ENCODE data around the gene NOTCH2. TPM values are rescaled to one million over a fixed set of nuclear protein-coding genes. Genes with fewer than 3 reads are reported as not detected.

Gene NOTCH2
- total and polyA plus RNA-seq, 7 experiments from 2014 or later = 25.4 to 143 (median 71.0) TPM

- Histone ChIP-seq H3K4me3 (ENCODE audit: low read length) (no peak overlapping the region), H3K36me3 (ENCODE audit: control insufficient read depth in 2 of 3, insufficient read depth in 3 of 3, low read length in 3 of 3) (peaks cover 7 to 60% (median 25%) of the 10 kb centered on the region in 3 experiments), H3K9me3 (ENCODE audit: control insufficient read depth in 2 of 3, low read length in 3 of 3) (no peaks in the 10 kb centered on the region), H3K27ac (ENCODE audit: low read depth, low read length) (no peak overlapping the region), H3K4me1 (ENCODE audit: control insufficient read depth in 2 of 2, insufficient read depth in 2 of 2, low read length in 2 of 2) (no peaks in the 10 kb centered on the region), H3K27me3 (ENCODE audit: control insufficient read depth in 2 of 2, insufficient read depth in 2 of 2, low read length in 2 of 2) (no peaks in the 10 kb centered on the region)
- H3K36me3 Mint-ChIP-seq = peaks cover 9 to 50% (median 17%) of the 10 kb centered on the region in 5 donors
- ChIA-PET POLR2A (no interaction called here), CTCF (no interaction called here)
- no peak for DNase-seq
- H3K27ac Mint-ChIP-seq = peak overlapping the region in 1 of 9 donors; percentile 27
- H3K9me3 Mint-ChIP-seq = peaks cover 0 to under 1% (median 0%) of the 10 kb centered on the region in 11 donors
- no peak for ATAC-seq
- H3K27me3 Mint-ChIP-seq = no peaks in the 10 kb centered on the region
- intact Hi-C loops (cut with micrococcal nuclease) = no loop called here
- peaks cover 0 to 29% (median 0%) of the 10 kb centered on the region in 7 donors for H3K4me1 Mint-ChIP-seq
- H3K4me3 Mint-ChIP-seq = no peak overlapping the region
Measured at GRCh38 chr1:119953266-119953998, 116.0 kb downstream of the NOTCH2 start.

- Mint-ChIP-seq H3K4me3 (no peak overlapping the region), H3K27ac (no peak overlapping the region), H3K27me3 (no peaks in the 10 kb centered on the region), H3K4me1 (peaks cover 0 to 29% (median 0%) of the 10 kb centered on the region in 7 donors), H3K9me3 (no peaks in the 10 kb centered on the region), H3K36me3 (peaks cover 7 to 48% (median 19%) of the 10 kb centered on the region in 5 donors)
- Histone ChIP-seq H3K4me1 (ENCODE audit: control insufficient read depth in 2 of 2, insufficient read depth in 2 of 2, low read length in 2 of 2) (no peaks in the 10 kb centered on the region), H3K4me3 (ENCODE audit: low read length) (no peak overlapping the region), H3K36me3 (ENCODE audit: control insufficient read depth in 2 of 3, insufficient read depth in 3 of 3, low read length in 3 of 3) (peaks cover 11 to 64% (median 25%) of the 10 kb centered on the region in 3 experiments), H3K27ac (ENCODE audit: low read depth, low read length) (no peak overlapping the region), H3K27me3 (ENCODE audit: control insufficient read depth in 2 of 2, insufficient read depth in 2 of 2, low read length in 2 of 2) (no peaks in the 10 kb centered on the region), H3K9me3 (ENCODE audit: control insufficient read depth in 2 of 3, low read length in 3 of 3) (no peaks in the 10 kb centered on the region)
- POLR2A ChIA-PET = interaction anchor here (0.6 kb wide), 1 partner anchor 10 kb away, joined by 3 read pairs; no protein-coding TSS in a partner anchor
- ATAC-seq = no peak
- DNase-seq = no peak
- CTCF ChIA-PET = no interaction called here
- intact Hi-C loops (cut with micrococcal nuclease) = no loop called here
Measured at GRCh38 chr1:119952496-119952895, 117.0 kb downstream of the NOTCH2 start.

- peak; percentile 30 to 70 (median 57) for DNase-seq
- intact Hi-C loops (cut with micrococcal nuclease) = loop anchor here (1.0 to 10.0 kb wide), 3 partner anchors 20 to 196 kb away; no protein-coding TSS in a partner anchor
- Mint-ChIP-seq H3K27me3 (no peaks in the 10 kb centered on the region), H3K36me3 (peaks cover 3 to 49% (median 20%) of the 10 kb centered on the region in 5 donors), H3K4me1 (peaks cover 0 to 9% (median 0%) of the 10 kb centered on the region in 7 donors), H3K4me3 (no peak overlapping the region), H3K27ac (no peak overlapping the region), H3K9me3 (no peaks in the 10 kb centered on the region)
- H3K4me3 ChIP-seq (ENCODE audit: low read length) = no peak overlapping the region
- H3K27me3 ChIP-seq (ENCODE audit: control insufficient read depth in 2 of 2, insufficient read depth in 2 of 2, low read length in 2 of 2) = no peaks in the 10 kb centered on the region
- H3K9me3 ChIP-seq (ENCODE audit: control insufficient read depth in 2 of 3, low read length in 3 of 3) = no peaks in the 10 kb centered on the region
- ATAC-seq = peak; percentile 69
- POLR2A ChIA-PET = no interaction called here
- H3K36me3 ChIP-seq (ENCODE audit: control insufficient read depth in 2 of 3, insufficient read depth in 3 of 3, low read length in 3 of 3) = peaks cover 4 to 46% (median 7%) of the 10 kb centered on the region in 3 experiments
- CTCF ChIA-PET = interaction anchor here (0.6 to 2.2 kb wide), 5 partner anchors 10 to 207 kb away, joined by 4 to 6 read pairs (median 5); no protein-coding TSS in a partner anchor
- H3K27ac ChIP-seq (ENCODE audit: low read depth, low read length) = no peak overlapping the region
- H3K4me1 ChIP-seq (ENCODE audit: control insufficient read depth in 2 of 2, insufficient read depth in 2 of 2, low read length in 2 of 2) = no peaks in the 10 kb centered on the region
Measured at GRCh38 chr1:119948342-119949214, 120.9 kb downstream of the NOTCH2 start.

- Histone ChIP-seq H3K4me1 (ENCODE audit: control insufficient read depth in 2 of 2, insufficient read depth in 2 of 2, low read length in 2 of 2) (no peaks in the 10 kb centered on the region), H3K4me3 (ENCODE audit: low read length) (no peak overlapping the region), H3K27ac (ENCODE audit: low read depth, low read length) (no peak overlapping the region), H3K27me3 (ENCODE audit: control insufficient read depth in 2 of 2, insufficient read depth in 2 of 2, low read length in 2 of 2) (no peaks in the 10 kb centered on the region), H3K9me3 (ENCODE audit: control insufficient read depth in 2 of 3, low read length in 3 of 3) (no peaks in the 10 kb centered on the region), H3K36me3 (ENCODE audit: control insufficient read depth in 2 of 3, insufficient read depth in 3 of 3, low read length in 3 of 3) (peaks cover 1 to 36% (median 4%) of the 10 kb centered on the region in 3 experiments)
- ATAC-seq = no peak
- no peaks in the 10 kb centered on the region for H3K27me3 Mint-ChIP-seq
- POLR2A ChIA-PET = no interaction called here
- H3K9me3 Mint-ChIP-seq = no peaks in the 10 kb centered on the region
- intact Hi-C loops (cut with micrococcal nuclease) = loop anchor here in 1 of 2 donors (10.0 kb wide), 1 partner anchor 197 kb away; no protein-coding TSS in a partner anchor
- H3K4me1 Mint-ChIP-seq = peaks cover 0 to 6% (median 0%) of the 10 kb centered on the region in 7 donors
- no peak overlapping the region for H3K27ac Mint-ChIP-seq
- no peak overlapping the region for H3K4me3 Mint-ChIP-seq
- peaks cover 0 to 45% (median 13%) of the 10 kb centered on the region in 5 donors for H3K36me3 Mint-ChIP-seq
- DNase-seq = no peak
- CTCF ChIA-PET = interaction anchor here (1.2 to 1.5 kb wide), 3 partner anchors 11 to 21 kb away, joined by 3 to 5 read pairs (median 4); no protein-coding TSS in a partner anchor
Measured at GRCh38 chr1:119947468-119947867, 122.0 kb downstream of the NOTCH2 start.

GRCh38 chr1:119946724-119947123 is 122.7 kb downstream of the NOTCH2 start:
- Histone ChIP-seq H3K4me3 (ENCODE audit: low read length) (no peak overlapping the region), H3K4me1 (ENCODE audit: control insufficient read depth in 2 of 2, insufficient read depth in 2 of 2, low read length in 2 of 2) (no peaks in the 10 kb centered on the region), H3K36me3 (ENCODE audit: control insufficient read depth in 2 of 3, insufficient read depth in 3 of 3, low read length in 3 of 3) (peaks cover 0 to 30% (median 4%) of the 10 kb centered on the region in 3 experiments), H3K27ac (ENCODE audit: low read depth, low read length) (no peak overlapping the region), H3K27me3 (ENCODE audit: control insufficient read depth in 2 of 2, insufficient read depth in 2 of 2, low read length in 2 of 2) (no peaks in the 10 kb centered on the region), H3K9me3 (ENCODE audit: control insufficient read depth in 2 of 3, low read length in 3 of 3) (no peaks in the 10 kb centered on the region)
- ATAC-seq (no peak), DNase-seq (no peak)
- no peaks in the 10 kb centered on the region for H3K9me3 Mint-ChIP-seq
- intact Hi-C loops (cut with micrococcal nuclease) = loop anchor here in 1 of 2 donors (10.0 kb wide), 1 partner anchor 198 kb away; no protein-coding TSS in a partner anchor
- no peaks in the 10 kb centered on the region for H3K27me3 Mint-ChIP-seq
- H3K4me3 Mint-ChIP-seq = no peak overlapping the region
- no peak overlapping the region for H3K27ac Mint-ChIP-seq
- peaks cover 2 to 8% (median 5%) of the 10 kb centered on the region in 7 donors for H3K4me1 Mint-ChIP-seq
- CTCF ChIA-PET = interaction anchor here (1.2 kb wide), 1 partner anchor 21 kb away, joined by 3 read pairs; no protein-coding TSS in a partner anchor
- H3K36me3 Mint-ChIP-seq = peaks cover 0 to 45% (median 14%) of the 10 kb centered on the region in 5 donors
- POLR2A ChIA-PET = no interaction called here

GRCh38 chr1:119943216-119943615 is 126.2 kb downstream of the NOTCH2 start:
- CTCF ChIA-PET = no interaction called here
- no peak for ATAC-seq
- no peaks in the 10 kb centered on the region for H3K27me3 Mint-ChIP-seq

More at GRCh38 chr1:119943216-119943615, 126.2 kb downstream of the NOTCH2 start:
- H3K27ac Mint-ChIP-seq = no peak overlapping the region
- intact Hi-C loops (cut with micrococcal nuclease) = loop anchor here in 1 of 2 donors (10.0 kb wide), 1 partner anchor 202 kb away; no protein-coding TSS in a partner anchor
- Histone ChIP-seq H3K9me3 (ENCODE audit: control insufficient read depth in 2 of 3, low read length in 3 of 3) (no peaks in the 10 kb centered on the region), H3K27me3 (ENCODE audit: control insufficient read depth in 2 of 2, insufficient read depth in 2 of 2, low read length in 2 of 2) (no peaks in the 10 kb centered on the region), H3K27ac (ENCODE audit: low read depth, low read length) (no peak overlapping the region), H3K4me1 (ENCODE audit: control insufficient read depth in 2 of 2, insufficient read depth in 2 of 2, low read length in 2 of 2) (peaks cover 0 to 5% of the 10 kb centered on the region in 2 donors), H3K36me3 (ENCODE audit: control insufficient read depth in 2 of 3, insufficient read depth in 3 of 3, low read length in 3 of 3) (peaks cover 3 to 21% (median 12%) of the 10 kb centered on the region in 3 experiments), H3K4me3 (ENCODE audit: low read length) (no peak overlapping the region)
- POLR2A ChIA-PET = no interaction called here
- H3K4me1 Mint-ChIP-seq = peaks cover 5 to 20% (median 14%) of the 10 kb centered on the region in 7 donors
- H3K36me3 Mint-ChIP-seq = peaks cover 4 to 55% (median 35%) of the 10 kb centered on the region in 5 donors
- H3K4me3 Mint-ChIP-seq = no peak overlapping the region
- no peak for DNase-seq
- no peaks in the 10 kb centered on the region for H3K9me3 Mint-ChIP-seq

Data from naive thymus-derived CD4-positive, alpha-beta T cell (primary cell).